Measurements from ENCODE around the gene CD44.

- no peak for TF ChIP-seq EZH2 (IDR thresholded peaks at IDR 0.05)
- TF ChIP-seq POLR2AphosphoS5 (IDR thresholded peaks at IDR 0.05; ENCODE audit: borderline replicate concordance, low read depth, low read length): no peak
- TF ChIP-seq FOXP2 (optimal IDR thresholded peaks at IDR 0.05; ENCODE audit: control extremely low read depth, extremely low read length, insufficient read depth): no peak
These were observed 102.1 kb downstream of the CD44 start for GRCh38 chr11:35241083-35241482.

All from SK-N-MC (cell line).